HL-60 (cell line): ENCODE measurements around the gene KRTAP5-3.

Experiments used
- CTCF ChIP-seq: IDR thresholded peaks from one replicate; pipeline ENCODE4 v1.5.1; 2011; ENCODE audit warnings: low read length, control low read depth, inconsistent platforms; ENCODE audit not compliant: insufficient read depth
- GABPA ChIP-seq: IDR thresholded peaks from 2 replicates; pipeline ENCODE4 v1.6.1; 2012; ENCODE audit warnings: low read depth
- POLR2AphosphoS5 ChIP-seq: IDR thresholded peaks from 2 replicates; pipeline ENCODE4 v1.6.1; 2012; ENCODE audit warnings: low read depth
- REST ChIP-seq: IDR thresholded peaks from 2 replicates; pipeline ENCODE4 v1.6.1; 2012; ENCODE audit warnings: low read depth; ENCODE audit not compliant: insufficient replicate concordance

- no peak for TF ChIP-seq CTCF
- no peak for TF ChIP-seq REST
- no peak for TF ChIP-seq POLR2AphosphoS5
- no peak for TF ChIP-seq GABPA
Observed at GRCh38 chr11:1571760-1572196, 36.5 kb downstream of the KRTAP5-3 start.
